Common myeloid progenitor, CD34-positive (primary cell): Measurements from ENCODE around the gene NXNL2.

Experiments used
- CTCF ChIA-PET: fragments of 350-600 bp; sonication (Branson Sonifier 250); formaldehyde crosslinking; loops from one replicate; lab custom pipeline; 2021; ENCODE audit warnings: antibody characterized with exemption; lab: Charles Lee
- POLR2A ChIA-PET: fragments of 350-600 bp; sonication (Branson Sonifier 250); formaldehyde crosslinking; loops from one replicate; lab custom pipeline; 2021; ENCODE audit warnings: antibody characterized with exemption; lab: Charles Lee
- DNase-seq, 3 donors: peaks; one replicate each; pipeline versions ENCODE4 v3.0.0 to v3.0.0-alpha.2; 2013
- H3K27ac ChIP-seq, 2 experiments: 1 replicate in 1 of 2; 2 replicates in 1 of 2; pipeline ENCODE4 v1.7.0; 2013; ENCODE audit warnings: inconsistent platforms in 2 of 2, low read length in 2 of 2, mild to moderate bottlenecking in 2 of 2, low read depth in 1 of 2, moderate library complexity in 1 of 2; ENCODE audit not compliant: severe bottlenecking in 2 of 2, insufficient read depth in 1 of 2, poor library complexity in 1 of 2
- H3K27me3 ChIP-seq, 5 experiments: replicated peaks in 2 of 5; 1 replicate in 3 of 5; 2 replicates in 2 of 5; pipeline versions ENCODE4 v1.6.1 to v1.7.0; 2013; ENCODE audit warnings: low read length in 4 of 5, mild to moderate bottlenecking in 2 of 5, moderate library complexity in 2 of 5, inconsistent platforms in 1 of 5; ENCODE audit not compliant: insufficient read depth in 5 of 5, control insufficient read depth in 4 of 5
- H3K36me3 ChIP-seq, 4 experiments: 1 replicate in 2 of 4; 2 replicates in 2 of 4; pipeline versions ENCODE4 v1.6.1 to v1.7.0; 2013; ENCODE audit warnings: low read length in 3 of 4, control low read depth in 1 of 4, mild to moderate bottlenecking in 1 of 4; ENCODE audit not compliant: control insufficient read depth in 4 of 4, insufficient read depth in 4 of 4
- H3K4me1 ChIP-seq, 4 experiments: 1 replicate in 3 of 4; 2 replicates in 1 of 4; pipeline versions ENCODE4 v1.6.1 to v1.7.1; 2013; ENCODE audit warnings: low read length in 3 of 4, mild to moderate bottlenecking in 3 of 4, control low read depth in 1 of 4, inconsistent platforms in 1 of 4, moderate library complexity in 1 of 4; ENCODE audit not compliant: control insufficient read depth in 4 of 4, insufficient read depth in 4 of 4; ENCODE audit errors: control extremely low read depth in 1 of 4
- H3K4me3 ChIP-seq, 7 experiments: 1 replicate in 4 of 7; 2 replicates in 3 of 7; pipeline versions ENCODE4 v1.5.1 to v1.7.0; 2013; ENCODE audit warnings: mild to moderate bottlenecking in 7 of 7, low read length in 6 of 7, moderate library complexity in 6 of 7, inconsistent platforms in 2 of 7, low read depth in 2 of 7, control low read depth in 1 of 7; ENCODE audit not compliant: insufficient read depth in 4 of 7, control insufficient read depth in 1 of 7; ENCODE audit errors: extremely low read depth in 1 of 7
- H3K9me3 ChIP-seq, 5 experiments: 1 replicate in 4 of 5; 2 replicates in 1 of 5; pipeline versions ENCODE4 v1.6.1 to v1.7.1; 2013; ENCODE audit warnings: low read length in 4 of 5, mild to moderate bottlenecking in 2 of 5, inconsistent platforms in 1 of 5, low read depth in 1 of 5, moderate library complexity in 1 of 5; ENCODE audit not compliant: control insufficient read depth in 4 of 5, insufficient read depth in 2 of 5; ENCODE audit errors: control extremely low read depth in 1 of 5
- WGBS: methylation state at CpG from one replicate; pipeline ENCODE4 v1.1.5; 2013; ENCODE audit not compliant: insufficient coverage; 5-methylcytosine and 5-hydroxymethylcytosine counted together

NXNL2 gene

GRCh38 chr9:88586452-88586851, 51.5 kb downstream of the NXNL2 start:
- H3K4me1 ChIP-seq, result peaks cover 0 to 11% (median 5%) of the 10 kb centered on the region in 4 experiments
- no peak overlapping the region for H3K27ac ChIP-seq
- H3K36me3 ChIP-seq, result no peaks in the 10 kb centered on the region
- 100% methylated on average over 3 of the region's 3 CpGs for WGBS
- H3K9me3 ChIP-seq, result peaks cover 0 to 2% (median 0%) of the 10 kb centered on the region in 5 experiments
- no peak overlapping the region for H3K4me3 ChIP-seq
- CTCF ChIA-PET, result no interaction called here
- POLR2A ChIA-PET, result interaction anchor here (0.5 kb wide), 2 partner anchors 11 to 275 kb away, joined by 3 to 4 read pairs; no protein-coding TSS in a partner anchor
- DNase-seq, result no peak
- no peaks in the 10 kb centered on the region for H3K27me3 ChIP-seq

GRCh38 chr9:88587182-88587581, 52.2 kb downstream of the NXNL2 start:
- no peaks in the 10 kb centered on the region for H3K36me3 ChIP-seq
- POLR2A ChIA-PET, result no interaction called here
- H3K9me3 ChIP-seq, result peaks cover 0 to 2% (median 0%) of the 10 kb centered on the region in 5 experiments
- CTCF ChIA-PET, result no interaction called here
- 30% methylated on average over 2 of the region's 3 CpGs for WGBS
- peaks cover 0 to 11% (median 5%) of the 10 kb centered on the region in 4 experiments for H3K4me1 ChIP-seq
- no peaks in the 10 kb centered on the region for H3K27me3 ChIP-seq
- H3K27ac ChIP-seq, result no peak overlapping the region
- peak in 2 of 3 donors; percentile 21 to 23 for DNase-seq
- H3K4me3 ChIP-seq, result no peak overlapping the region

- ChIA-PET CTCF (interaction anchor here (1.0 kb wide), 1 partner anchor 413 kb away, joined by 4 read pairs; no protein-coding TSS in a partner anchor), POLR2A (no interaction called here)
- 96% methylated on average over 5 of the region's 9 CpGs for WGBS
- no peak overlapping the region for H3K4me3 ChIP-seq
- DNase-seq, result no peak
- peaks cover 0 to 2% (median 0%) of the 10 kb centered on the region in 5 experiments for H3K9me3 ChIP-seq
- no peaks in the 10 kb centered on the region for H3K36me3 ChIP-seq
- no peaks in the 10 kb centered on the region for H3K27me3 ChIP-seq
- H3K27ac ChIP-seq, result no peak overlapping the region
- peaks cover 0 to 11% (median 5%) of the 10 kb centered on the region in 4 experiments for H3K4me1 ChIP-seq
Measured at GRCh38 chr9:88587885-88588649, 53.1 kb downstream of the NXNL2 start.

- Histone ChIP-seq H3K4me3 (no peak overlapping the region), H3K27ac (no peak overlapping the region), H3K36me3 (no peaks in the 10 kb centered on the region), H3K9me3 (peaks cover 0 to 2% (median 0%) of the 10 kb centered on the region in 5 experiments), H3K27me3 (no peaks in the 10 kb centered on the region), H3K4me1 (peaks cover 0 to 4% (median 2%) of the 10 kb centered on the region in 4 experiments)
- DNase-seq, result no peak
- CTCF ChIA-PET, result no interaction called here
- POLR2A ChIA-PET, result no interaction called here
- 94% methylated on average over 3 of the region's 3 CpGs for WGBS
Measured at GRCh38 chr9:88589656-88590055, 54.7 kb downstream of the NXNL2 start.

GRCh38 chr9:88590558-88591146, 55.7 kb downstream of the NXNL2 start:
- DNase-seq, result no peak
- Histone ChIP-seq H3K4me1 (peaks cover 0 to 4% (median 3%) of the 10 kb centered on the region in 4 experiments), H3K4me3 (no peak overlapping the region), H3K9me3 (peaks cover 0 to 2% (median 0%) of the 10 kb centered on the region in 5 experiments), H3K27ac (no peak overlapping the region), H3K36me3 (no peaks in the 10 kb centered on the region), H3K27me3 (no peaks in the 10 kb centered on the region)
- POLR2A ChIA-PET, result no interaction called here
- 94% methylated on average over 11 of the region's 14 CpGs for WGBS
- CTCF ChIA-PET, result interaction anchor here (0.7 to 0.9 kb wide), 2 partner anchors 10 to 680 kb away, joined by 3 read pairs; no protein-coding TSS in a partner anchor

GRCh38 chr9:88593537-88594185, 58.7 kb downstream of the NXNL2 start:
- ChIA-PET CTCF (interaction anchor here (1.0 to 1.5 kb wide), 4 partner anchors 11 to 641 kb away, joined by 3 to 6 read pairs (median 4); no protein-coding TSS in a partner anchor), POLR2A (no interaction called here)
- peak; percentile 58 to 82 (median 75) for DNase-seq
- 40% methylated on average over 3 of the region's 4 CpGs for WGBS
- Histone ChIP-seq H3K27ac (no peak overlapping the region), H3K36me3 (no peaks in the 10 kb centered on the region), H3K27me3 (no peaks in the 10 kb centered on the region), H3K4me3 (no peak overlapping the region), H3K9me3 (no peaks in the 10 kb centered on the region), H3K4me1 (peaks cover 0 to 16% (median 10%) of the 10 kb centered on the region in 4 experiments)
